Hippocampal formation (tissue), 2 donors: ENCODE data around the gene MICOS13.

Experiments used
- DNase-seq, 2 donors: peaks; one replicate each; lab custom pipeline; 2025; lab: John Stamatoyannopoulos, UW

The MICOS13 gene

GRCh38 chr19:5628461-5628860, 51.9 kb downstream of the MICOS13 start:
- DNase-seq, result no peak
